NCI-H146 treated with DMSO at 0.1 percent for 48 hours (cell line): ENCODE results near the gene BBOF1.

ENCODE experiments used
- DNase-seq: peaks from one replicate; lab custom pipeline; 2025; ENCODE audit not compliant: unreplicated experiment; lab: John Stamatoyannopoulos, UW

Gene BBOF1

DNA sequence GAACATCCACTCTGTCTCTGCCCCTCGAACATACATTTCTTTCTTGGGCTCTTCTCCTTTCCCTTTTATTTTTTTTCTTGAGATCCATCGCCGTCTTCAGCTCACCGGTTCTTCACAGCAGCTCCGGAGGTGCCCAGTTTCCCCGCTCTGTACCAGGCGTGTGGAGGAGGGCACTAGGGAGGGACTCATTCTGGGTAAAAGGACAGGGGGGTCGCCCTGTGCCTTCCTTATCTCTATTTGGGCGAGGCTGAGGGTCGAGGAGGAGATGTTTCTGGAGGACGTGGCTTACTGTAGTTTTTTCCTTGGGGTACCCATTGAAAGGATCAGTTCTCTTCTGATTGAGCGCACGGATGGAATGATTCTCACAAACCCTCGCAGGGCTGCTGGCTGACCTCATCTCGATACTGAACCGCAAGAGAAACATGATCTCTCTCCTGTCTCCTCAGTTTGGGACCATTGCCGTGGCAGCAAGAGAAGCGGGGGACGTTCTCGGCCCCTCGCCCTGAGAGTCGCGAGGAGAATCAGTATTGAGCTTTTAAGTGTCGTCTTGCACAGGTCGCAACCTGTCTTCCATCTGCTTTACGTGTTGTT is 66.0 kb downstream of the BBOF1 start:
- DNase-seq = no peak

- no peak for DNase-seq
Measured at GRCh38 chr14:74085828-74086227, 66.7 kb downstream of the BBOF1 start.

- DNase-seq = no peak
Measured at GRCh38 chr14:74089251-74090020, 70.3 kb downstream of the BBOF1 start.

DNA sequence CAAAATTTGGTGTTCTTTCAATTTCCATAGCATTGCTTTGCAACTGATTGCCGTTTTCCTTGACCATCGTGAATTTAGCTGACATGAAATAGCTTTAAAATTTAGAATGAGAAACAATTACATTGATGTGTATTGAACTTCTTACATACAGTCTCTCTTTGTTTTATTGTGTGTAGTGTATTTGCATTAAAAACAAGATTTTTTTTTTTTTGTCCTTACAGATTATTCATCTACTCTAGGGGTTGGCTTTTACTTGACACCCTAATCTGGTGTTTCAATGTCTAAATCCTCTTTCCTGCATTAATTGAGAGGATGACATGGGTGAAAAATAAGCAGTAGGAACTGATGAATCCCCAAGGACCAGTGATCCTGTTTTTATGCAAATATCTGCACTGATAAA is 86.2 kb downstream of the BBOF1 start:
- DNase-seq = no peak

GRCh38 chr14:74109369-74109768 is 90.2 kb downstream of the BBOF1 start:
- DNase-seq = no peak

- peak; percentile 20 for DNase-seq
Measured at GRCh38 chr14:74111395-74112216, 92.5 kb downstream of the BBOF1 start.
